NB4 (cell line): Measurements from ENCODE around the gene DGKD.

Experiments used
- DNase-seq: peaks from one replicate; pipeline ENCODE4 v3.0.0; 2010; ENCODE audit warnings: low read depth
- H3K4me3 ChIP-seq: one replicate; pipeline ENCODE4 v1.5.1; 2011; ENCODE audit warnings: mild to moderate bottlenecking, low read depth, low read length, moderate library complexity
- MYC ChIP-seq: IDR thresholded peaks from 2 replicates; pipeline ENCODE4 v1.6.1; 2011; ENCODE audit warnings: low read depth, low read length
- POLR2A ChIP-seq: IDR thresholded peaks from 2 replicates; pipeline ENCODE4 v1.6.1; 2011; ENCODE audit warnings: mild to moderate bottlenecking; ENCODE audit not compliant: insufficient read length; ENCODE audit errors: extremely low read depth
- TF ChIP-seq, protein P1 (sequence below): IDR thresholded peaks from 2 replicates; pipeline ENCODE4 v1.6.1; 2011; ENCODE audit warnings: low read depth, low read length
- TF ChIP-seq, protein P2 (sequence below): IDR thresholded peaks from one replicate; pipeline ENCODE4 v1.5.1; 2012; ENCODE audit warnings: low read depth, low read length

Gene DGKD

DNA sequence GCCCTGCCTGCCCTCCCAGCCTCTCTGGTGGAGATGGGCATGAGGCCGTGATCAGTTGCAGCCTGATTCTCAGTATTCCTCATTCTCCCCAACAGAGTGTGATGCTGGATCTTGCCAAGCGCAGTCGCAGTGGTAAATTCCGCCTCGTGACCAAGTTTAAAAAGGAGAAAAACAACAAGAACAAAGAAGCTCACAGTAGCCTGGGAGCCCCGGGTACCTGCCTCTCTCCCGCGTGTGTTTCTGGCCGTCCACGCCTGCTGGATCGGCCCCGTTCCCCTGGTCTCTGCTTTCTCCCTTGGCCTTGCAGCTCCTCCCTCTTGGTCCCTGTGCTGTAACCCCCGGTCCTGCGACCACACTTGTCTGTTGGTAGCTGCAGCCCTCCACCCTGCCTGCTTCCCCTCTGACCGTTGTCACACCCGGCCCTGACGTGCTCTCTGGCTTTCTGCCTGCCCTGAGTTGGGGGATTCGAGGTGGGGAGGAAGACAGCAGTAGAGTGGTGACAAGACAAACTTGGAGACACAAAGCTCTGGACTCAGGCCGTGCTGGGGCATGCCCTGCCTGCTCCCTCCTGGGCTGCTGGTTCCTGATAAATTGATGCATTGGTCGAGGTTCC lies 112.8 kb downstream of the DGKD start:
- H3K4me3 ChIP-seq = no peak overlapping the region
- DNase-seq = no peak
- no peak for TF ChIP-seq POLR2A
- TF ChIP-seq, protein P1, sequence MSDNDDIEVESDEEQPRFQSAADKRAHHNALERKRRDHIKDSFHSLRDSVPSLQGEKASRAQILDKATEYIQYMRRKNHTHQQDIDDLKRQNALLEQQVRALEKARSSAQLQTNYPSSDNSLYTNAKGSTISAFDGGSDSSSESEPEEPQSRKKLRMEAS = no peak
- no peak for TF ChIP-seq MYC
- TF ChIP-seq, protein P2, sequence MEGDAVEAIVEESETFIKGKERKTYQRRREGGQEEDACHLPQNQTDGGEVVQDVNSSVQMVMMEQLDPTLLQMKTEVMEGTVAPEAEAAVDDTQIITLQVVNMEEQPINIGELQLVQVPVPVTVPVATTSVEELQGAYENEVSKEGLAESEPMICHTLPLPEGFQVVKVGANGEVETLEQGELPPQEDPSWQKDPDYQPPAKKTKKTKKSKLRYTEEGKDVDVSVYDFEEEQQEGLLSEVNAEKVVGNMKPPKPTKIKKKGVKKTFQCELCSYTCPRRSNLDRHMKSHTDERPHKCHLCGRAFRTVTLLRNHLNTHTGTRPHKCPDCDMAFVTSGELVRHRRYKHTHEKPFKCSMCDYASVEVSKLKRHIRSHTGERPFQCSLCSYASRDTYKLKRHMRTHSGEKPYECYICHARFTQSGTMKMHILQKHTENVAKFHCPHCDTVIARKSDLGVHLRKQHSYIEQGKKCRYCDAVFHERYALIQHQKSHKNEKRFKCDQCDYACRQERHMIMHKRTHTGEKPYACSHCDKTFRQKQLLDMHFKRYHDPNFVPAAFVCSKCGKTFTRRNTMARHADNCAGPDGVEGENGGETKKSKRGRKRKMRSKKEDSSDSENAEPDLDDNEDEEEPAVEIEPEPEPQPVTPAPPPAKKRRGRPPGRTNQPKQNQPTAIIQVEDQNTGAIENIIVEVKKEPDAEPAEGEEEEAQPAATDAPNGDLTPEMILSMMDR = no peak

- TF ChIP-seq MYC (no peak), POLR2A (no peak)
- TF ChIP-seq, protein P1 = no peak
- TF ChIP-seq, protein P2 = no peak
- no peak overlapping the region for H3K4me3 ChIP-seq
- no peak for DNase-seq
Observed at GRCh38 chr2:233468047-233468740, 113.9 kb downstream of the DGKD start.

DNA sequence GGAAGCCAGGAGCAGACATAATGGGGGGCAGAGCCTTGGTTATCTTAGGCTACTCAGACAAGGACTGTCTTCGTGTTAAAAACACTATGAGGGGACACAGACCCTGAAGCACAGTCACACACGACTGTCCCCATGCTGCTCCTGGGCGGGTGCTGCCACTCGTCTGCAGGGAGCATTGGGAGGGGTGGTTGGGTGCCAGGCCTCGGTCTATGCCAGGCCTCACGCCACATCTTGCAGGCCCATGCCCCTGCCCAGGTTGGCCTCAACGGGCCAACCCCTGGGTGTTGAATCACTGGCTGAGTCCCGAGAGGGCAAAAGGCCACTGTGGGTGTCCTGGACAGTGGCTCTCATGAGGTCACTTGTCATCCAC lies 114.4 kb downstream of the DGKD start:
- no peak for DNase-seq
- H3K4me3 ChIP-seq = no peak overlapping the region
- TF ChIP-seq POLR2A (no peak), MYC (no peak)
- TF ChIP-seq, protein P2 = no peak
- TF ChIP-seq, protein P1 = no peak

- TF ChIP-seq, protein P2 = no peak
- TF ChIP-seq POLR2A (no peak), MYC (no peak)
- TF ChIP-seq, protein P1 = no peak
- H3K4me3 ChIP-seq = no peak overlapping the region
- no peak for DNase-seq
Observed at GRCh38 chr2:233469261-233470010, 115.1 kb downstream of the DGKD start.

DNA sequence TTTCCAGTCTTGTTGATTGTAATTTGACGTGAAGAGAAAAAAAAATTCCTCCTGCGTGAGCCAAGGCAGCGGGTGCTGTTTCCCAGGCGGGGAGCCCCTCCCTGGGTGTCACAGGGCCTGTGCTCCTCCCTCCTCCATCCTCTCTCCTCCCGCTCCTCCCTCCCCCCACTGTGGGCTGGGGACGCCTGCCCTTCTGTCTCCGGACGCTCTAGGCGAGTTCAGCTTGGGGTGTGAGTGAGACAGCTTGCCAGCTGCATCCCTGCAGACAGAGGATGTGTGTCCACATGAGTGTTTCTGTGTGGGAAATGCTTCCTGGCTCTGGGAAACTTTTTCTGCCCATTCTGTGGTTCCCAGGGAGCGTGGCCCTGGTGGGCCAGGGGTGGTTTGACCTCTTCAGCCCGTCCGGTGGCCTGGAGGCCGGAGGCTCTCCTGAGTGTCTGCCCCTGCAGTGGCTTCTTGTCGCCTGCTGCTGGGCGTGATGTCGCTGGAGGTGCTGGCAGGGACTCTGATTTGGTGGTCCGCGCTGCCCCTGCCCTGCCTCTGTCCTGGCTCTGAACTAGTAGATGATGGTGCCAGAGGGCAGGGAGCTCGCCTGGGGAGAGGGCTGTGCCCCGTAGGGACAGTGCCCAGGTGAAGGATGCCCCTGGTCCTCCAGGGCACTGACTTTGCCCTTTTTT lies 115.9 kb downstream of the DGKD start:
- DNase-seq = no peak
- H3K4me3 ChIP-seq = no peak overlapping the region
- TF ChIP-seq, protein P1 = no peak
- no peak for TF ChIP-seq POLR2A
- TF ChIP-seq, protein P2 = no peak
- TF ChIP-seq MYC = no peak
